Liver (tissue), 9 donors: ENCODE measurements around the gene SAE1. TPM values are rescaled to one million over a fixed set of nuclear protein-coding genes. Genes with fewer than 3 reads are reported as not detected.

Source experiments
- DNase-seq: peaks from one replicate; pipeline ENCODE4 v3.0.0-alpha.2; 2017; ENCODE audit warnings: low spot score
- H3K27ac ChIP-seq, 2 donors: one replicate each; pipeline ENCODE4 v1.7.0; 2013; ENCODE audit warnings: inconsistent platforms in 2 of 2, low read length in 2 of 2, control low read depth in 1 of 2, low read depth in 1 of 2, mild to moderate bottlenecking in 1 of 2
- H3K27me3 ChIP-seq, 4 donors: one replicate each; pipeline versions ENCODE4 v1.6.1 to v1.7.0; 2013; ENCODE audit warnings: low read length in 3 of 4, inconsistent platforms in 1 of 4, mild to moderate bottlenecking in 1 of 4, moderate library complexity in 1 of 4; ENCODE audit not compliant: control insufficient read depth in 4 of 4, insufficient read depth in 4 of 4
- H3K36me3 ChIP-seq, 4 donors: one replicate each; pipeline versions ENCODE4 v1.6.1 to v1.7.0; 2013; ENCODE audit warnings: low read length in 3 of 4, mild to moderate bottlenecking in 3 of 4, low read depth in 1 of 4, moderate library complexity in 1 of 4; ENCODE audit not compliant: control insufficient read depth in 4 of 4, insufficient read depth in 3 of 4
- H3K4me1 ChIP-seq, 4 donors: one replicate each; pipeline versions ENCODE4 v1.6.1 to v1.7.0; 2013; ENCODE audit warnings: low read length in 3 of 4, mild to moderate bottlenecking in 3 of 4, moderate library complexity in 1 of 4; ENCODE audit not compliant: control insufficient read depth in 4 of 4, insufficient read depth in 4 of 4
- H3K4me3 ChIP-seq, 3 donors: one replicate each; pipeline versions ENCODE4 v1.6.1 to v1.7.0; 2013; ENCODE audit warnings: low read length in 3 of 3, control low read depth in 1 of 3, low read depth in 1 of 3, mild to moderate bottlenecking in 1 of 3
- H3K9ac ChIP-seq, 2 donors: one replicate each; pipeline ENCODE4 v1.7.0; 2013; ENCODE audit warnings: low read length in 2 of 2, mild to moderate bottlenecking in 2 of 2, moderate library complexity in 2 of 2, control low read depth in 1 of 2, low read depth in 1 of 2
- H3K9me3 ChIP-seq, 4 donors: one replicate each; pipeline versions ENCODE4 v1.6.1 to v1.7.0; 2013; ENCODE audit warnings: low read length in 3 of 4; ENCODE audit not compliant: control insufficient read depth in 4 of 4
- EGR1 ChIP-seq, 2 donors: IDR thresholded peaks; 2 replicates each; pipeline ENCODE4 v1.6.1; 2016 to 2018; ENCODE audit warnings: antibody characterized with exemption in 2 of 2, low read depth in 2 of 2
- FOXA1 ChIP-seq: IDR thresholded peaks from 2 replicates; pipeline ENCODE4 v1.6.1; 2016; ENCODE audit warnings: antibody characterized with exemption
- GABPA ChIP-seq, 2 donors: IDR thresholded peaks in 1 of 2; conservative IDR thresholded peaks in 1 of 2; 2 replicates each; pipeline ENCODE4 v1.6.1; 2016; ENCODE audit warnings: antibody characterized with exemption in 2 of 2, mild to moderate bottlenecking in 1 of 2, moderate library complexity in 1 of 2
- HNF4A ChIP-seq, 2 donors: conservative IDR thresholded peaks; 2 replicates each; pipeline ENCODE4 v1.6.1; 2016; ENCODE audit warnings: antibody characterized with exemption in 2 of 2, mild to moderate bottlenecking in 2 of 2
- HNF4G ChIP-seq: IDR thresholded peaks from 2 replicates; pipeline ENCODE4 v1.6.1; 2016; ENCODE audit warnings: antibody characterized with exemption
- NR2F2 ChIP-seq: IDR thresholded peaks from 2 replicates; pipeline ENCODE4 v1.6.1; 2016; ENCODE audit warnings: antibody characterized with exemption
- RAD21 ChIP-seq, 2 donors: IDR thresholded peaks; 2 replicates each; pipeline ENCODE4 v1.6.1; 2016; ENCODE audit warnings: antibody characterized with exemption in 2 of 2, mild to moderate bottlenecking in 2 of 2
- REST ChIP-seq: IDR thresholded peaks from 2 replicates; pipeline ENCODE4 v1.6.1; 2016; ENCODE audit warnings: antibody characterized with exemption, mild to moderate bottlenecking
- SP1 ChIP-seq: IDR thresholded peaks from 2 replicates; pipeline ENCODE4 v1.6.1; 2018; ENCODE audit warnings: antibody characterized with exemption, mild to moderate bottlenecking
- TAF1 ChIP-seq: conservative IDR thresholded peaks from 2 replicates; pipeline ENCODE4 v1.6.1; 2016; ENCODE audit warnings: antibody characterized with exemption, mild to moderate bottlenecking
- YY1 ChIP-seq: IDR thresholded peaks from 2 replicates; pipeline ENCODE4 v1.6.1; 2016; ENCODE audit warnings: antibody characterized with exemption, mild to moderate bottlenecking
- ZBTB33 ChIP-seq: IDR thresholded peaks from 2 replicates; pipeline ENCODE4 v1.6.1; 2016; ENCODE audit warnings: antibody characterized with exemption
- WGBS: extraction: QIAGEN DNeasy Blood & Tissue Kit; methylation state at CpG from one replicate; pipeline ENCODE4 v1.1.7; 2013; 5-methylcytosine and 5-hydroxymethylcytosine counted together
- polyA plus RNA-seq, 2 donors: library from polyadenylated mRNA; stranded (reverse) in 1 of 2; unstranded in 1 of 2; fragments of 200-250 nt in 1 of 2; fragments of >200 nt in 1 of 2; fragmentation: Nextera tagmentation in 1 of 2; extraction: Ambion mirVana in 1 of 2; gene quantifications; one replicate each; pipeline versions ENCODE4 v1.2.1 to v1.2.3, GENCODE V29; 2013 to 2015
- total RNA-seq, 2 donors: library from RNA; depleted of rRNA; stranded (reverse); fragments of >200 nt; gene quantifications; one replicate each; pipeline ENCODE4 v1.2.3, GENCODE V29; 2014
- TF ChIP-seq, protein P1 (sequence below): fragments of 150-350 bp; IDR thresholded peaks from 2 replicates; pipeline ENCODE4 v1.5.1; 2017; ENCODE audit warnings: improper control_type of control experiment, low read depth, low read length; ENCODE audit not compliant: missing input control
- donor health status: healthy.
- donor health status: healthy.
- donor health status: healthy.
- donor health status: healthy.
- donor health status: healthy.

SAE1 gene
- total and polyA plus RNA-seq, 4 donors = 19.0 to 31.8 (median 27.0) TPM

DNA sequence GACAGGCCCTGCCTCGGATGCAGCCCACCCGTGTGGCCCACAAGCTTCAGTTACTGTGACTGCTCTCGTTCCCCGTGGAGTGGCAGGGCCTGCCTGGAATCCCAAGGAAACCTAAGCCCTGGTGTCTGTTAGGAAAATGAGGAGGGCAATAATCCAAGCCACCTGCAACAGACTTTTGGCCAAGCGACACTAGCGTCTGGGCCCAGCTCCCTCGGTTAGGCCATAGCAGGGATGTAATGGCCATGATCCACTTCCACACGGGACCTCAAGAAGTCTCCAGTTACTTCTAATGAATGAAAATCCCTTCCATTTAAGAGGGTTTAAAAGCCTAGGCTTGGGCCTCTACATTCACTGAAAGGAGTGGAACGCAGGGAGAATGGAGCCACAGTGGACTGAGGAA is 26.0 kb upstream of the SAE1 start (continued):
- TF ChIP-seq, protein P1, sequence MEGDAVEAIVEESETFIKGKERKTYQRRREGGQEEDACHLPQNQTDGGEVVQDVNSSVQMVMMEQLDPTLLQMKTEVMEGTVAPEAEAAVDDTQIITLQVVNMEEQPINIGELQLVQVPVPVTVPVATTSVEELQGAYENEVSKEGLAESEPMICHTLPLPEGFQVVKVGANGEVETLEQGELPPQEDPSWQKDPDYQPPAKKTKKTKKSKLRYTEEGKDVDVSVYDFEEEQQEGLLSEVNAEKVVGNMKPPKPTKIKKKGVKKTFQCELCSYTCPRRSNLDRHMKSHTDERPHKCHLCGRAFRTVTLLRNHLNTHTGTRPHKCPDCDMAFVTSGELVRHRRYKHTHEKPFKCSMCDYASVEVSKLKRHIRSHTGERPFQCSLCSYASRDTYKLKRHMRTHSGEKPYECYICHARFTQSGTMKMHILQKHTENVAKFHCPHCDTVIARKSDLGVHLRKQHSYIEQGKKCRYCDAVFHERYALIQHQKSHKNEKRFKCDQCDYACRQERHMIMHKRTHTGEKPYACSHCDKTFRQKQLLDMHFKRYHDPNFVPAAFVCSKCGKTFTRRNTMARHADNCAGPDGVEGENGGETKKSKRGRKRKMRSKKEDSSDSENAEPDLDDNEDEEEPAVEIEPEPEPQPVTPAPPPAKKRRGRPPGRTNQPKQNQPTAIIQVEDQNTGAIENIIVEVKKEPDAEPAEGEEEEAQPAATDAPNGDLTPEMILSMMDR = no peak

DNA sequence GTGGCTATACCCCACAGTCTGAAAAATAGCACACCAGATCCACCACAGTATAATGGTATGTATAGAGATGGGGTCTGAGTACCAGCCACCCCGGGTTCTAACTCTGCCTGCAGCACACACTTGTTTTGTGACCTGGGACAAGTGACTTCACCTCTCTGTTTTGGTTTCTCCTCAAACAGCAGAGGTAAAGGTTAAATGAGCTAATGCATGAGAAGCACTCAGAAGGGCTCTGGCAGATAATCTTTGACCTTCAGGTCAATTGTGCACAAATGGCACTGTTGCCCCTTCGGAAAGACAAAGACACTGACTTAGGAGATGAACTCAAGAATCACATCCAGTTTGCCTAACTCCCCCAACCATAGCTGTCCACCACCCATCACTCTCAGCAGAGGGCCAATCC is 24.8 kb upstream of the SAE1 start:
- DNase-seq = no peak
- H3K9ac ChIP-seq = no peak overlapping the region
- H3K27me3 ChIP-seq = no peaks in the 10 kb centered on the region
- WGBS = 55% methylated on average over 2 of the region's 2 CpGs
- peaks cover 0 to 5% (median 2%) of the 10 kb centered on the region in 4 donors for H3K36me3 ChIP-seq
- H3K4me3 ChIP-seq = no peak overlapping the region
- no peak for TF ChIP-seq EGR1 (IDR thresholded peaks at IDR 0.05; ENCODE audit: low read depth in 2 of 2)
- TF ChIP-seq FOXA1 = no peak
- no peak for TF ChIP-seq HNF4A (conservative IDR thresholded peaks at IDR 0.05)
- TF ChIP-seq, protein P1 = no peak
- TF ChIP-seq GABPA (IDR thresholded peaks at IDR 0.05 in 1 of 2, conservative IDR thresholded peaks at IDR 0.05 in 1 of 2) = no peak
- TF ChIP-seq NR2F2 = no peak
- no peak for TF ChIP-seq YY1
- no peak for TF ChIP-seq REST
- no peak for TF ChIP-seq TAF1
- no peak for TF ChIP-seq ZBTB33
- no peak for TF ChIP-seq RAD21 (IDR thresholded peaks at IDR 0.05)
- no peak for TF ChIP-seq HNF4G
- no peak for TF ChIP-seq SP1
- no peak overlapping the region for H3K27ac ChIP-seq
- H3K9me3 ChIP-seq = no peaks in the 10 kb centered on the region
- peaks cover 2 to 34% (median 11%) of the 10 kb centered on the region in 4 donors for H3K4me1 ChIP-seq
